Thyroid gland (tissue), 4 donors: Measurements from ENCODE around the gene ABCG2.

Experiments used
- POLR2A ChIP-seq, 2 donors: fragments of 450-650 bp; IDR thresholded peaks; one replicate each; pipeline ENCODE4 v1.6.1; 2017; ENCODE audit warnings: antibody characterized with exemption in 2 of 2, mild to moderate bottlenecking in 2 of 2, moderate library complexity in 1 of 2
- TF ChIP-seq, protein P1 (sequence below), 6 experiments: fragments of 200-600 bp in 3 of 6; fragments of 450-650 bp in 3 of 6; sonication (generic) in 3 of 6; IDR thresholded peaks; one replicate each; pipeline ENCODE4 v1.5.1; 2016 to 2019; ENCODE audit warnings: antibody characterized with exemption in 6 of 6, mild to moderate bottlenecking in 2 of 6, inconsistent platforms in 1 of 6, moderate library complexity in 1 of 6

DNA sequence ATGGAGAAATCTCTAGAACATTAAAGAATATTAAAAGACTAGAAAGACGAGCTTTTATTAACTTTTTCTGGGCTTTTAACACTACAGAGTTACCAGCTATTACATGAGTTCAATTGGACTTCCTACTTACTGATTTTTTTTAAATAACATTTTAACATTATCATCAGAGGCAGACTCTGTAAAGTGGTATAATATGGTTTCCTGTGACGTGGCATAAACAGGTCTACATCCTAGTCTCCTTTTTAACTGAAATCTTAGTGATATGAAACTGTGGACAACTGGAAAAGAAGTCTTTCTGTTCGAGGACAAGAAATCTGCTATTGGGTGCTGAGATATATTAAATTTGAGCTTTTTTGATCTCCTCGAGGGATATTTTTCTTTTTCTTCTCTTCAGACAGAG, 48.7 kb upstream of the ABCG2 start:
- TF ChIP-seq, protein P1, sequence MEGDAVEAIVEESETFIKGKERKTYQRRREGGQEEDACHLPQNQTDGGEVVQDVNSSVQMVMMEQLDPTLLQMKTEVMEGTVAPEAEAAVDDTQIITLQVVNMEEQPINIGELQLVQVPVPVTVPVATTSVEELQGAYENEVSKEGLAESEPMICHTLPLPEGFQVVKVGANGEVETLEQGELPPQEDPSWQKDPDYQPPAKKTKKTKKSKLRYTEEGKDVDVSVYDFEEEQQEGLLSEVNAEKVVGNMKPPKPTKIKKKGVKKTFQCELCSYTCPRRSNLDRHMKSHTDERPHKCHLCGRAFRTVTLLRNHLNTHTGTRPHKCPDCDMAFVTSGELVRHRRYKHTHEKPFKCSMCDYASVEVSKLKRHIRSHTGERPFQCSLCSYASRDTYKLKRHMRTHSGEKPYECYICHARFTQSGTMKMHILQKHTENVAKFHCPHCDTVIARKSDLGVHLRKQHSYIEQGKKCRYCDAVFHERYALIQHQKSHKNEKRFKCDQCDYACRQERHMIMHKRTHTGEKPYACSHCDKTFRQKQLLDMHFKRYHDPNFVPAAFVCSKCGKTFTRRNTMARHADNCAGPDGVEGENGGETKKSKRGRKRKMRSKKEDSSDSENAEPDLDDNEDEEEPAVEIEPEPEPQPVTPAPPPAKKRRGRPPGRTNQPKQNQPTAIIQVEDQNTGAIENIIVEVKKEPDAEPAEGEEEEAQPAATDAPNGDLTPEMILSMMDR (IDR thresholded peaks at IDR 0.05): no peak
- TF ChIP-seq POLR2A (IDR thresholded peaks at IDR 0.05): no peak
